IPS-18a (cell line): ENCODE data around the gene ZNF429.
"Not testable (repeated sequence)": the region's sequence is repeated elsewhere in the genome, so short reads cannot be mapped to it uniquely, and the experiment has no call there.

Source experiments
- H3K27ac ChIP-seq: one replicate; pipeline ENCODE4 v1.5.1; 2013; ENCODE audit warnings: low read length
- H3K27me3 ChIP-seq: one replicate; pipeline ENCODE4 v1.6.1; 2013; ENCODE audit warnings: mild to moderate bottlenecking, low read length; ENCODE audit not compliant: control insufficient read depth, insufficient read depth
- H3K36me3 ChIP-seq: one replicate; pipeline ENCODE4 v1.6.1; 2013; ENCODE audit warnings: low read depth, low read length; ENCODE audit not compliant: control insufficient read depth
- H3K4me1 ChIP-seq: one replicate; pipeline ENCODE4 v1.6.1; 2013; ENCODE audit warnings: low read depth, low read length; ENCODE audit not compliant: control insufficient read depth
- H3K4me3 ChIP-seq: one replicate; pipeline ENCODE4 v1.5.1; 2013; ENCODE audit warnings: low read length
- H3K9ac ChIP-seq: one replicate; pipeline ENCODE4 v1.6.1; 2013; ENCODE audit warnings: mild to moderate bottlenecking, low read length, moderate library complexity
- H3K9me3 ChIP-seq: one replicate; pipeline ENCODE4 v1.6.1; 2013; ENCODE audit warnings: low read depth, low read length; ENCODE audit not compliant: control insufficient read depth

ZNF429 gene

DNA sequence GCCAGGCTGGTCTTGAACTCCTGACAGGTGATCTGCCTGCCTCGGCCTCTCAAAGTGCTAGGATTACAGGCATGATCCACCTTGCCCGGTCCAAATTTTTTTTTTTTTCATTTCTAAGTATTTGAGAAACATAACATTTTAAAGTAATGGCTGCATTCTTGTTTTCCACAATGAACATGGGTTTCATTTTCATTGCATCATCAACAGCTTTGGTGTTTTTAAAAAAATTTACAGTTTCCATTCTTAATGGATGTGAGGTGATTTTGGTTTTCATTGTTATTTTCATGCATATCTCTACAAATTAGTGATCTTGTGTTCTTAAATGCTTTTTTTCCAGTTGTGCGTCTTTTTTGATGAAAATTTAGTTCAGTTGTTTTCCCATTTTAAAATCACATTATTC, 27.5 kb downstream of the ZNF429 start:
- H3K9me3 ChIP-seq = peaks cover 53% of the 10 kb centered on the region
- no peak overlapping the region for H3K27ac ChIP-seq
- H3K4me1 ChIP-seq = no peaks in the 10 kb centered on the region
- peaks cover 11% of the 10 kb centered on the region for H3K36me3 ChIP-seq
- H3K4me3 ChIP-seq = no peak overlapping the region
- no peak overlapping the region for H3K9ac ChIP-seq
- H3K27me3 ChIP-seq = no peaks in the 10 kb centered on the region

DNA sequence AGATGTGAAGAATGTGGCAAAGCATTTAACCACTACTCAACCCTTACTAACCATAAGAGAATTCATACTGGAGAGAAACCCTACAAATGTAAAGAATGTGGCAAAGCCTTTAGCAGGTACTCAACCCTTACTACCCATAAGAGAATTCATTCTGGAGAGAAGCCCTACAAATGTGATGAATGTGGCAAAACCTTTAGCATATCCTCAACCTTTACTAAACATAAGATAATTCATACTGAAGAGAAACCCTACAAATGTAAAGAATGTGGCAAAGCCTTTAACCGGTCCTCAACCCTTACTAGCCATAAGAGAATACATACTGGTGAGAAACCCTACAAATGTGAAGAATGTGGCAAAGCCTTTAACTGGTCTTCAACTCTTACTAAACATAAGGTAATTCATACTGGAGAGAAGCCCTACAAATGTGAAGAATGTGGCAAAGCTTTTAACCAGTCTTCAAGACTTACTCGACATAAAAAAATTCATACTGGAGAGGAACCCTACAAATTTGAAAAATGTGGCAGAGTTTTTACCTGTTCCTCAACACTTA, 31.4 kb downstream of the ZNF429 start:
- H3K9ac ChIP-seq, H3K4me3 ChIP-seq, H3K4me1 ChIP-seq, H3K27ac ChIP-seq, H3K27me3 ChIP-seq: not testable (repeated sequence)
- Histone ChIP-seq H3K9me3 (peaks cover 43% of the 10 kb centered on the region), H3K36me3 (peaks cover 11% of the 10 kb centered on the region)

DNA sequence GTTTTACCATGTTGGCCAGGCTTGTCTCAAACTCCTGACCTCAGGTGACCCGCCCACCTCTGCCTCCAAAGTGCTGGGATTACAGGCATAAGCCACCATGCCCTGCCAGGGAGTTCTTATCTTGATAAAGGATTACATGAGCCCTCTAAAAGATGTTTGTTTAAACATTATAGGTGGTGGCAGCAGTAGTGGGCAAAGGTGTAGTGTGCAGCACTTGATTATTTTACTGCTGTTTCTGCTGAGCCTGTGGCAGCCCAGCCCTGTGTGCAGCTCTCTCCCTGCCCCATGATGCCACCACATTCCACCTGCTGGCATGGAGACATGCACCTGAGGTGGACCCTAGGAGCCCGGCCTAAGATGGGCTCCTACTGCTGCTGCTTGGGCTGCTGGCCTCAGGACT, 54.0 kb downstream of the ZNF429 start:
- Histone ChIP-seq H3K4me3 (no peak overlapping the region), H3K27me3 (no peaks in the 10 kb centered on the region), H3K36me3 (no peaks in the 10 kb centered on the region), H3K9me3 (peaks cover 19% of the 10 kb centered on the region), H3K4me1 (no peaks in the 10 kb centered on the region), H3K9ac (no peak overlapping the region), H3K27ac (no peak overlapping the region)

DNA sequence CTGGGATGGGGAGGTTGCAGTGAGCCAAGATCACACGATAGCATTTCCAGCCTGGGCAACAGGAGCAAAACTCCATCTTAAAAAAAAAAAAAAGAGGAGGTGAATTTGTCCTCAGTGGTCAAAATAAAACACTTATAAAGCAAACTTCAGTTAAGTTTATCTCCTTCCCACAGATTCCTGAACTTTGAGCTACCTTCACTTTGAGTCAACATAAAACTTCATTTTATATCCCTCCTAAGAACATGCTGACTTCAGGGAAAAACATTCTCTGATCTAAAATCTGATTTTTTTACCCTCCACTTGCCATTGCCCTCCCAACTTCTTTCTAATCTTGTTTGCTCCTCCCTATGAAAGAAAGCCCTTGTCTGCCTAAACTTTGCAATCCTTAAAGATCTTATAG, 59.0 kb downstream of the ZNF429 start:
- Histone ChIP-seq H3K9me3 (peaks cover 9% of the 10 kb centered on the region), H3K9ac (no peak overlapping the region), H3K4me1 (no peaks in the 10 kb centered on the region), H3K27me3 (no peaks in the 10 kb centered on the region), H3K27ac (no peak overlapping the region), H3K4me3 (no peak overlapping the region), H3K36me3 (no peaks in the 10 kb centered on the region)

DNA sequence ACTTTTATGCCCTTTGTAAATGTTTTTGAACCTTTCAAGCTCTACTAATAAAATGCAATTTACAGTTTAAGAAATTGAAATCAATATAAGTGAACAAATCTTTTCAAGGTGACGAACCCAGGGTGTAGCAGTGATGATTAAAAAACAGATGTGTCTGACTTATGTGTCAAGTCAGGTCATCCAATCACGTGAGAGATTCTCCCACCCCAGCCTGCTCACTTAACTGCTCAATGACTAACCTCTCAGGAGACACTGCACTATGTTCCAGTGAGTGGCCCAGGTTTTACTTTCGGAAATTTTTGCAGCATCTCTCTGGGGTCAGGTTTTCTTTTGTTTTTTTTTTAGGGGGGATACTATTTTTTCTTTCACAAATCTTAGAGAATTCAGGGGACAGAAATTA, 60.7 kb downstream of the ZNF429 start:
- Histone ChIP-seq H3K9ac (no peak overlapping the region), H3K27ac (no peak overlapping the region), H3K9me3 (peaks cover 9% of the 10 kb centered on the region), H3K27me3 (no peaks in the 10 kb centered on the region), H3K4me3 (no peak overlapping the region), H3K4me1 (no peaks in the 10 kb centered on the region), H3K36me3 (no peaks in the 10 kb centered on the region)

DNA sequence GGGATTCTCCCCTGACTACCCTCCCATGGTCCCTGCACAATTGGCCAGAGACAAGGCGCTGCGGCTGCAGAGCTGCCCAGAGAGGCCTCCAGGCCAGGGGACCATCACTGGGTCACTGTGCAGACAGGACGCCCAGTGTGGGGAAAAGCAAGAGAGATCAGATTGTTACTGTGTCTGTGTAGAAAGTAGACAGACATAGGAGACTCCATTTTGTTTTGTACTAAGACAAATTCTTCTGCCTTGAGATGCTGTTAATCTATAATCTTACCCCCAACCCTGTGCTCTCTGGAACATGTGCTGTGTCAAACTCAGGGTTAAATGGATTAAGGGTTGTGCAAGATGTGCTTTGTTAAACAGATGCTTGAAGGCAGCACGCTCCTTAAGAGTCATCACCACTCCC, 62.4 kb downstream of the ZNF429 start:
- H3K4me1 ChIP-seq, H3K36me3 ChIP-seq, H3K9ac ChIP-seq, H3K27me3 ChIP-seq, H3K4me3 ChIP-seq, H3K27ac ChIP-seq: not testable (repeated sequence)
- peaks cover 19% of the 10 kb centered on the region for H3K9me3 ChIP-seq

DNA sequence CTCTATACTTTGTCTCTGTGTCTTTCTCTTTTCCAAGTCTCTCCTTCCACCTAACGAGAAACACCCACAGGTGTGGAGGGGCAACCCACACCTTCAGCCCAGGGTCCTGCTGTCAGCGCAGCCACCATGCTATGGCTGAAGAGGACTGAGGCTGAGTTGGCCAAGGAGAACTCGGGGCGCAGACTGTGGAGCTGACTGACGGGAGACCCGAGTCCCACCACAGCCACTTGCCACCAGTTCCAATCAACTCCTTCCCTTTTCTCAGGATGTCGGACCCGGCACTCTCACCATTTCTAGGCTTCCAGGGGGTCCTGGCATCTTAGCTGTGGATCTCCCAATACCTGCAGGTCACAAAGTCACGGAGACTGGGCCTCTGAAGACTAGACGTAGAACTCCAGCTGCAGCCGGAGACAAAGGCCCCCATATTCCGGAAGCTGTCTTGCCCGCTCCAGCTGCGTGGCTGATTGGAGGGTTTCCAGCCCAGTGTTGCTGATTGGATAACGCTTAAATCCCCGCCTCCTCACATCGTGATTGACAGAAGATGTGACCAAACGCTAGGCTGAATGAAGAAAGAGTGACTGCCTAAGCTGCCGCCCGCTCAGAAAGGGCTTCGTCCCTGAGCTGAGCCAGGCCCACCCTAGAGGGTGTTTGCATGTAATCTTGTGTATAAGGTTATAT, 63.6 kb downstream of the ZNF429 start:
- peaks cover 19% of the 10 kb centered on the region for H3K9me3 ChIP-seq
- no peak overlapping the region for H3K27ac ChIP-seq
- H3K4me1 ChIP-seq = no peaks in the 10 kb centered on the region
- H3K27me3 ChIP-seq = no peaks in the 10 kb centered on the region
- H3K36me3 ChIP-seq = no peaks in the 10 kb centered on the region
- no peak overlapping the region for H3K4me3 ChIP-seq
- no peak overlapping the region for H3K9ac ChIP-seq

DNA sequence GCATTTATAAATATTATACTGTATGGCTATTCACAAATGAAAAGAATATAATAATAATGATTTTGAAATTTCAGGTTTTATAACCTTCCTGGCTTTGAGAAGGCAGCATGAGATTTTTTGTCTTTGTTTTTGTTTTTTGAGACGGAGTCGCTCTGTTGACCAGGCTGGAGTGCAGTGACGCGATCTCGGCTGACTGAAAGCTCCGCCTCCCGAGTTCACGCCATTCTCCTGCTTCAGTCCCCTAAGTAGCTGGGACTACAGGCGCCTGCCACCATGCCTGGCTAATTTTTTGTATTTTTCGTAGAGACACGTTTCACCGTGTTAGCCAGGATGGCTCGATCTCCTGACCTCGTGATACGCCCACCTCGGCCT, 64.1 kb downstream of the ZNF429 start:
- Histone ChIP-seq H3K4me1 (no peaks in the 10 kb centered on the region), H3K27me3 (no peaks in the 10 kb centered on the region), H3K9ac (no peak overlapping the region), H3K27ac (no peak overlapping the region), H3K9me3 (peaks cover 19% of the 10 kb centered on the region), H3K4me3 (no peak overlapping the region), H3K36me3 (no peaks in the 10 kb centered on the region)

DNA sequence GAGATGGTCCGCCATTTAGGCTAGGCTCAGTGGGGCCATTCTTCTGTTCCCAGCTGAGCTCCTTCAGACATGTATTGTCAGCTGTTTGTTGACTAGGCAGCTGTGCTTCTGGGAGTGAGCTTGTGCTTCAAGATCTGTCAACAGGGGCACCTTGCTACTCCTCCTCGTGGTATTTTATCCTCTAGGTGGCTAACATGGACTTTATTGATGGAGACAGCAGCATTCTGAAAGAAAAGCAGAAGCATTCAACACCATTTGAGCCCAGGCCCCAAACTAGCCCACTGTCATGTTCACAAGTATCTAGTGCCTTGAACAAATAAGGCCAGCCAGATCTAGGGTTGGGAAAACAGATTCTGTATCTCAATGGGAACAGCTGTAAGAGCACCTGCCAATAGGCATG, 65.9 kb downstream of the ZNF429 start:
- Histone ChIP-seq H3K27me3 (no peaks in the 10 kb centered on the region), H3K4me3 (no peak overlapping the region), H3K9me3 (peaks cover 20% of the 10 kb centered on the region), H3K27ac (no peak overlapping the region), H3K4me1 (no peaks in the 10 kb centered on the region), H3K9ac (no peak overlapping the region), H3K36me3 (no peaks in the 10 kb centered on the region)

DNA sequence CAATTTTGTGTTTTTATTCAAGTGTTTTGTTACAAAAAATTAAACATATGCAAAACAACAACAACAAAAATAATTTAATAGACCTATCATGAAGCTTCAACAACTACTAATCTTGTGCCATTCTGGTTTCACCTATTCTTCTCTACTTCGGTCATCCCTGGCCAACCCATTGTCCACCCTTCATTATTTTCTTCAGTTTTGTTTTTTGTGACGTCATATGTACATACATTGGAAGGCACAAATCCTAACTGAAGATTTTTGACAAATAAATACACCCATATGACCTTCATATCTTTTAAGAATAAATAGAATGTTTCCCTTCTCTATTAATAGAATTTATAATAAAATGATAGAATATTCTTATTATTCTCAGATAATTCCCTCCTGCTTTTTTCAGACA, 69.2 kb downstream of the ZNF429 start:
- peaks cover 20% of the 10 kb centered on the region for H3K9me3 ChIP-seq

DNA sequence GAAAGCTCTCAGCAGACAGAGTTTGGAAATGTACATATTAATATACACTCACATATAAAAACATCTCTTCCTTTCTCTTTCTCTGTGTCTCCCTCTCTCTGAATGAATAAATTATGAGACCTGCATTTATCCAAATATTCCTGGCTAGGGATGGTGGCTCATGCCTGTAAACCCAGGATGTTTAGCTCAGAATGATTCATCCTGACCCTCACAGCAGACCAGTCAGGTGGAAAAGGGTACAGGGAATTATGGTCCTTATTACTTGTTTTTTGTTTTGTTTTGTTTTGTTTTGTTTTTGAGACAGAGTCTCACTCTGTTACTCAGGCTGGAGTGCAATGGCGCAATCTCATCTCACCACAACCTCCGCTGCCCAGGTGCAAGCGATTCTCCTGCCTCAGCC, 71.1 kb downstream of the ZNF429 start:
- no peak overlapping the region for H3K9ac ChIP-seq
- no peaks in the 10 kb centered on the region for H3K27me3 ChIP-seq
- H3K4me3 ChIP-seq = no peak overlapping the region
- no peaks in the 10 kb centered on the region for H3K4me1 ChIP-seq
- no peak overlapping the region for H3K27ac ChIP-seq
- no peaks in the 10 kb centered on the region for H3K36me3 ChIP-seq
- peaks cover 16% of the 10 kb centered on the region for H3K9me3 ChIP-seq

More for the DNA sequence above, 69.2 kb downstream of the ZNF429 start:
- no peak overlapping the region for H3K4me3 ChIP-seq
- H3K36me3 ChIP-seq = no peaks in the 10 kb centered on the region
- no peaks in the 10 kb centered on the region for H3K4me1 ChIP-seq
- no peaks in the 10 kb centered on the region for H3K27me3 ChIP-seq
- no peak overlapping the region for H3K9ac ChIP-seq
- no peak overlapping the region for H3K27ac ChIP-seq

DNA sequence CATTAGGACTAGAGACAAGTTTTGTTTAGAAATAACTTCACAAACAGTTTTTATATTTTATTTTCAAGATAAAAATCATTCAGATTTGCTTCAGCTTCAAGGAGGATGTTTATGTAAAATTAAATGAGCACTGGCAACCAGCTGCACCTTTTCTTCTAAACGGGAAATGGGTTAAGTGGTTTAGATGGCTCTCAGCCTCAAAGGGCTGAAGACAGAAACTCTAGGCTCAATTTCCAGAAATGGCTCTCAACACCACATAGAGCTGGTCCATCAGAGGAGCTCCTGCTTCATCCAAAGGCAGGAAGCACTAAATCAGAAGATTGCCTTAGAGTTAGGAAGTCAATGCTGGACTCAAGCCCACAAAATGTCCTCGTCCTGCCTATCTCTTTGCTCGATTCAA, 74.7 kb downstream of the ZNF429 start:
- no peaks in the 10 kb centered on the region for H3K4me1 ChIP-seq
- H3K9me3 ChIP-seq = peaks cover 21% of the 10 kb centered on the region

More for the DNA sequence above, 74.7 kb downstream of the ZNF429 start:
- Histone ChIP-seq H3K27me3 (no peaks in the 10 kb centered on the region), H3K4me3 (no peak overlapping the region), H3K36me3 (no peaks in the 10 kb centered on the region), H3K9ac (no peak overlapping the region), H3K27ac (no peak overlapping the region)
